ENCODE results near the gene PSMB10.

PSMB10 gene

GRCh38 chr16:67963662-67964321 lies 27.1 kb upstream of the PSMB10 start:
- DNase-seq: no peak

- DNase-seq: no peak
Measured at GRCh38 chr16:67963292-67963661, 26.6 kb upstream of the PSMB10 start.

- DNase-seq: no peak
Measured at GRCh38 chr16:67962135-67962534, 25.5 kb upstream of the PSMB10 start.

DNA sequence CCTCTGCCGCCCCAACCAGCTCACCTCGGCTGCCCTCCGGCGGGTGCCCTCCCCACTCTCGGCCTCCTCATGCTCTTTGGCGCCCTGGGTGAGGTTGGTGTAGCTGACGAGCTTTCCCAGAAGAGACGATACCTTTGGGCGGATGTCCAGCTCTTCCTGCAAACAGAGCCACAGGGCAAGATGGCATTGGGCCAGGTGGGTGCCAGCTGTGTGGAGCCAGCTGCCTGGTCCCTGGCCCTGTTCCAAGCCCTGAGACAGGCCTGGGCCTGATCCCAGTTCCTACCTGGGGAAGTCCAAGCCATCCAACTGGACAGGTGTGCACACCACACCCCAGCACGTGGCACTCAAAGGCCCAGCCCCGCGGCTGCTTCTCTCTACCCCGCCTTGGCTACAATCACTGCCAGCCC lies 24.9 kb upstream of the PSMB10 start:
- DNase-seq: no peak

DNA sequence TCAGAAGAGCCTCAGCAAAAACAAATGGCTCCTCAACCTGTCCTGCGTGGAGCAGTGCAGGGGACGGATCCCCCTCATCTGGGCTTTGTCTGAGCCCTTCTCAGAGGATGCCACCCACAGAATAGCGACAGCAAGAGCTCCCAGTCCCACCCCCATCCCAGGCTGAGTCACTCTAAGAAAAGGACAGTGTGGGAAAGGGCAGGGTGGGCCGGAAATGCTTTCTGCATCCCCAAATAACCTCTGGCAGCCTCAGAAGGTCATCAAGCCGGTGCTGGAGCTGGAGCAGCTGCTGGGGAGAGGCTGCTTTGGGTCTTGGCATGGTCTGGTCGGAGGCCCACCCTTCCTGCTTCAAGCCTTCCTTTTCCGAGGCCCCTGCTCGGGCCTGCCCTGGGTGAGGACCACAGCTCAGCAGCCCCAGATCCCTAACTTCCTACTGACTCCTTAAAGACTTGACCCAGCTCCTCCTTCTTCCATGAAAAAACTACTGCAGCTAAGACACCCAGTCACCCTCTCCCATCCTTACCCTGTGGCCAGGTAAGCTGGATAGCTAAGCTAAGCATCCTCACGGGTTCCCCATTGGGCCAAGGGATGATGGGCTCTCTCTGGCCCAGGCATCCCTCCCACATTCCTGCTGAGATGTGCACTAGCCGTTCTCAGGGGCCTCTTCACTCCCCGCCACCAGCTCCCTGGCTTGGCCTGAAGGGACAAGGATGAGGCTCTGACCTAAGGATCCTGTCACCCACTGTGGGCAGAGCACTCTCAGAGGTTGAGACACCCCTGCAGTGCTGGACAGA lies 23.1 kb upstream of the PSMB10 start:
- DNase-seq: no peak

DNA sequence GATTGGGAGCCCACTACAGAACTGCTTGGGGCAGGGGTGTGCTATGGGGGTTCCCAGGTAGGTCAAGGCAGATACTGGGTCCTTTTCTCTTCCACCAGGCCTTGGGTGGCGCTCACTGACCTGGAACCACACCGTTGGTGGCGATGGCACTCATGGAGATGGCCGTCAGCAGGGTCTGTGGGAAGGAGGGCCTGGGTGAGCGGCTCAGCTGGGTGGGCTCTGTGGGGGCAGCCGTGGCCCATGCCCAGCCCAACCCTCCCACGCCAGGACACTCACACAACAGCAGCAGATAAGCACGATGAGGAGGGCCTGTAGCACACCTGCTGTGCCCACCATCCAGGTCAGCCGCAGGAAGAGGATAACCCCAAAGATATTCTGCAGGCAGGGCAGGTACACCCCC lies 21.0 kb upstream of the PSMB10 start:
- no peak for DNase-seq

- no peak for DNase-seq
Measured at GRCh38 chr16:67954421-67955196, 18.0 kb upstream of the PSMB10 start.

- no peak for DNase-seq
Measured at GRCh38 chr16:67953641-67954375, 17.2 kb upstream of the PSMB10 start.

- DNase-seq: no peak
Measured at GRCh38 chr16:67951485-67951884, 14.8 kb upstream of the PSMB10 start.

- no peak for DNase-seq
Measured at GRCh38 chr16:67950335-67950843, 13.7 kb upstream of the PSMB10 start.

DNA sequence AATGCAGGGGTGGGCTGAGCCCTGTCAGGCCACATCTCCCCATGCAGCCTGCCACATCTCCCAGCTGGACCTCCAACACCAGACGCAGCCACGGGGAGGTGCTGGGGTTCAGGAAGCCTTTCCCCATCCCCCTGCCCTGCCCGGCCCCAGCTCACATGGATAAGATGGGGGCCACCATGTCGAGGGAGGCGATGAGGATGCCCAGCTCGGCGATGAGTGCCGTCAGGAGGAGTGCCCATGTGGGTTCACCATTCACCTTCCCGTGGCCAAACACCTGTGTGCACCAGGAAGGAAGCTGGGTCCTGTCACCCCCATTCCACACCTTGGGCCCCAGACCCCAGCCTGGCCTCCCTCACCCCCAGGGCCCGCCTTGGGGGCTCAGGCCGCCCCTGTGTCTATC lies 13.0 kb upstream of the PSMB10 start:
- DNase-seq: no peak

GRCh38 chr16:67948015-67948414 lies 11.4 kb upstream of the PSMB10 start:
- no peak for DNase-seq

DNA sequence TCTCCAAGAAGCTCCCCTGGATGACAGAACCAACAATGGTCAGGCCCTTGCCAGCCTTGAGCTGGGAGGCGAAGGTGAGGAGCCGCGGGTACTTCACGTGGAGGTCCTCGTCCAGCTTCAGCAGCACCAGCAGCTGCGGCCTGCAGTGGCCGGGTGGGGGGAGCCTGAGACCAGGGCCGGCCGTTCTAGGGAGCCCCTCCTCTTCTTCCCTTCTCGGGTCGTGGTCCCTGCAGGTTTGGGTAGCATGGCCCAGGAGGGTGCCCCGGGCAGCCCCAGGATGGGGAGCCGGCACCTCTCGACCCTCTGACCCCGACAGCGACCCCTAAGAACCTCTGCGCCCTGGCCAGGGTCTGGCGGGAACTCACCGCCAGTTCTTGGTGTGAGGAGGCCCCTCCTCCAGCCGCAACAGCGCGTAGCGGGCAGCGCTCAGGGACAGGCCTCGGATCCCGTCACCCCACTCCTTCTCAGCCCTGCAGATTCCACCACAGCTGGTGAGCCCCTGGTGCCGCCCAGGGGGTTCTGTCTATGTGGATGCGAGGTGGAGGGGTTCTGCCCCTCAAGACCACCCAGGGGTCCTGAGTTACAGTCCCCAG lies 10.4 kb upstream of the PSMB10 start:
- DNase-seq: no peak

DNA sequence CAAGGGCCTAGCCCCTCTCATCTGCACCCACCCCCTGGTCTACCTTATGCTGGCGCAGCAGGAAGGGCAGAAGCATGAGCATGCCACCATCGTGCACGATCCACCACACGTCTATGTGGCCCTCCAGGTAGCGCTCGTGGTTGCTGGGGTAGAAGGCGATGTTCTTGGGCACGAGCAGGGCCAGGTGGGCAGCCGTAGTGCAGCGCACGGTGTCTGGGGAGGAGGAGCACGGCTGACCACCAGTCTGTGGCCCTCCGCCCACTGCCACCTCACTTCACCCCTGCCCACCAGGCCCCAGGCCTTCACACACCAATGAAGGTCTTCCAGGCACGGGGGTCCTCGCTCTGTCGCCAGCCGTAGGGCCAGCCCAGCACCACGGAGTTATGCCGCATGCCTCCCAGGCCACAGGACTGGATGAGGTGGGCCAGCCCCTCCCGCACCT lies 9.5 kb upstream of the PSMB10 start:
- no peak for DNase-seq

GRCh38 chr16:67945392-67945933 lies 8.8 kb upstream of the PSMB10 start:
- no peak for DNase-seq

GRCh38 chr16:67944690-67945391 lies 8.2 kb upstream of the PSMB10 start:
- DNase-seq: no peak

GRCh38 chr16:67943619-67944504 lies 7.2 kb upstream of the PSMB10 start, which contains the start of gene LCAT:
Gene LCAT (minus strand): TSS chr16:67944120. CDS start chr16:67944101, 19 bp downstream.
- DNase-seq: no peak

DNA sequence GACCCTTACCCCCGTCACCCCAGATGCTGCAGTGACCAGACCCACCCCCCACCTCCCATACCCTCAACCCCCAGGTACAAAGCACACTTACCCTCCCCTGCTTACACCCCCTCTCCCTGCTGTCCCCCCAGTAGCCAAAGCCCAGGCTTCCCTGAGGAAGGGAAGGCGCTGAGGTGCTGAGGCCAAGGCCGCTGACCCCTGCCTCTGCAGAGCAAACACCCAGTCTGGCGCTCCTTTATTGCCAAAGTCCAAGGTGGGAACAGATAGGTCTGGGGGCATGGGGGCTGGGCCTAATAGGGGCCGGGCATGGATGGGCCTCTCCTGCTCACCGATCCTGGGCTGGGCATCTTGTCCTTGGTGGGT lies 6.6 kb upstream of the PSMB10 start:
- no peak for DNase-seq

GRCh38 chr16:67942510-67943255 lies 6.0 kb upstream of the PSMB10 start:
- no peak for DNase-seq

GRCh38 chr16:67942200-67942509 lies 5.5 kb upstream of the PSMB10 start:
- DNase-seq: peak; percentile 29

Data from activated CD4-positive, alpha-beta T cell treated with anti-CD3 and anti-CD28 coated beads for 4 hours (primary cell).